ENCODE results near the gene KCTD2. TPM values are rescaled to one million over a fixed set of nuclear protein-coding genes. Genes with fewer than 3 reads are reported as not detected.

The KCTD2 gene, protein sequence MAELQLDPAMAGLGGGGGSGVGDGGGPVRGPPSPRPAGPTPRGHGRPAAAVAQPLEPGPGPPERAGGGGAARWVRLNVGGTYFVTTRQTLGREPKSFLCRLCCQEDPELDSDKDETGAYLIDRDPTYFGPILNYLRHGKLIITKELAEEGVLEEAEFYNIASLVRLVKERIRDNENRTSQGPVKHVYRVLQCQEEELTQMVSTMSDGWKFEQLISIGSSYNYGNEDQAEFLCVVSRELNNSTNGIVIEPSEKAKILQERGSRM
- 28.7 to 33.4 TPM (median 32.0 TPM) in 5 replicates for total RNA-seq (2022; extraction: Qiagen RNA extraction)

GRCh38 chr17:75046407-75047289 is at the start of gene KCTD2, which contains the start of gene ATP5PD:
Gene KCTD2, plus strand, starts transcription at chr17:75047225. Its CDS starts 26 bp downstream, at chr17:75047251.
Gene ATP5PD, minus strand, starts transcription at chr17:75046969. Its CDS starts 4,319 bp downstream, at chr17:75042650.

GRCh38 chr17:75012346-75013091 is 34.5 kb upstream of the KCTD2 start, which contains the start of gene MRPL58:
Gene MRPL58, plus strand, starts transcription at chr17:75012670. Its CDS starts 17 bp downstream, at chr17:75012687.

GRCh38 chr17:75087558-75088453 is 40.8 kb downstream of the KCTD2 start, which contains the start of gene SLC16A5:
Gene SLC16A5, plus strand, starts transcription at chr17:75087954. Its CDS starts 5,683 bp downstream, at chr17:75093637.

GRCh38 chr17:75109407-75110233 is 62.6 kb downstream of the KCTD2 start, which contains the start of gene ARMC7:
Gene ARMC7, plus strand, starts transcription at chr17:75109969. Its CDS starts 320 bp downstream, at chr17:75110289.

Other genes starting within 250 kb of the KCTD2 start
- gene GRIN2C, start 187.3 kb upstream of the KCTD2 start, total RNA-seq (2022; extraction: Qiagen RNA extraction) = 0.06 to 0.40 TPM (median 0.18 TPM) in 5 replicates
- gene FDXR, start 174.2 kb upstream of the KCTD2 start, total RNA-seq (2022; extraction: Qiagen RNA extraction) = 43.0 to 66.9 TPM (median 58.2 TPM) in 5 replicates
- gene FADS6, start 153.6 kb upstream of the KCTD2 start, total RNA-seq (2022; extraction: Qiagen RNA extraction) = 0.03 TPM in 1 of 5 replicates, not detected in the others
- 0.06 to 0.15 TPM (median 0.12 TPM) in 5 replicates for gene USH1G, start 124.0 kb upstream of the KCTD2 start, total RNA-seq (2022; extraction: Qiagen RNA extraction)
- gene OTOP2, start 123.0 kb upstream of the KCTD2 start, total RNA-seq (2022; extraction: Qiagen RNA extraction) = 0.04 to 0.09 TPM (median 0.06 TPM) in 4 of 5 replicates, not detected in the other
- not detected in 5 replicates for gene OTOP3, start 111.3 kb upstream of the KCTD2 start, total RNA-seq (2022; extraction: Qiagen RNA extraction)
- gene HID1, start 74.5 kb upstream of the KCTD2 start, total RNA-seq (2022; extraction: Qiagen RNA extraction) = 15.4 to 22.7 TPM (median 20.5 TPM) in 5 replicates
- gene CDR2L, start 59.6 kb upstream of the KCTD2 start, total RNA-seq (2022; extraction: Qiagen RNA extraction) = 61.8 to 95.0 TPM (median 90.1 TPM) in 5 replicates
- 75.2 to 81.8 TPM (median 75.7 TPM) in 5 replicates for gene MRPL58, start 34.6 kb upstream of the KCTD2 start, total RNA-seq (2022; extraction: Qiagen RNA extraction)
- gene ATP5PD, start 256 bp upstream of the KCTD2 start, total RNA-seq (2022; extraction: Qiagen RNA extraction) = 441 to 627 TPM (median 467 TPM) in 5 replicates
- 18.7 to 33.7 TPM (median 28.8 TPM) in 5 replicates for gene SLC16A5, start 40.7 kb downstream of the KCTD2 start, total RNA-seq (2022; extraction: Qiagen RNA extraction)
- 15.6 to 21.9 TPM (median 16.6 TPM) in 5 replicates for gene ARMC7, start 62.7 kb downstream of the KCTD2 start, total RNA-seq (2022; extraction: Qiagen RNA extraction)
- 87.1 to 129 TPM (median 120 TPM) in 5 replicates for gene NT5C, start 84.5 kb downstream of the KCTD2 start, total RNA-seq (2022; extraction: Qiagen RNA extraction)
- gene JPT1, start 107.3 kb downstream of the KCTD2 start, total RNA-seq (2022; extraction: Qiagen RNA extraction) = 672 to 869 TPM (median 737 TPM) in 5 replicates
- gene SUMO2, start 135.7 kb downstream of the KCTD2 start, total RNA-seq (2022; extraction: Qiagen RNA extraction) = 381 to 425 TPM (median 407 TPM) in 5 replicates
- 81.9 to 92.7 TPM (median 88.3 TPM) in 5 replicates for gene NUP85, start 158.5 kb downstream of the KCTD2 start, total RNA-seq (2022; extraction: Qiagen RNA extraction)
- 17.2 to 30.2 TPM (median 25.7 TPM) in 5 replicates for gene GGA3, start 214.4 kb downstream of the KCTD2 start, total RNA-seq (2022; extraction: Qiagen RNA extraction)
- gene MRPS7, start 214.7 kb downstream of the KCTD2 start, total RNA-seq (2022; extraction: Qiagen RNA extraction) = 144 to 167 TPM (median 154 TPM) in 5 replicates
- gene MIF4GD, start 224.0 kb downstream of the KCTD2 start, total RNA-seq (2022; extraction: Qiagen RNA extraction) = 32.6 to 35.4 TPM (median 33.3 TPM) in 5 replicates
- 13.9 to 16.2 TPM (median 15.3 TPM) in 5 replicates for gene SLC25A19, start 242.2 kb downstream of the KCTD2 start, total RNA-seq (2022; extraction: Qiagen RNA extraction)

Data from A549 treated with dexamethasone at 1 μM for 4 hours (cell line).